GM19468 (cell line): ENCODE data around the gene ZCCHC13.
"Not testable (repeated sequence)": the region's sequence is repeated elsewhere in the genome, so short reads cannot be mapped to it uniquely, and the experiment has no call there.

Experiments used
- ATAC-seq: cut with Tn5 transposase; IDR thresholded peaks from one replicate; pipeline ENCODE4 v1.9.1; 2021; ENCODE audit warnings: mild to moderate bottlenecking, moderate library complexity, moderate number of reproducible peaks; ENCODE audit not compliant: unreplicated experiment; ENCODE audit errors: extremely low read depth

The ZCCHC13 gene

DNA sequence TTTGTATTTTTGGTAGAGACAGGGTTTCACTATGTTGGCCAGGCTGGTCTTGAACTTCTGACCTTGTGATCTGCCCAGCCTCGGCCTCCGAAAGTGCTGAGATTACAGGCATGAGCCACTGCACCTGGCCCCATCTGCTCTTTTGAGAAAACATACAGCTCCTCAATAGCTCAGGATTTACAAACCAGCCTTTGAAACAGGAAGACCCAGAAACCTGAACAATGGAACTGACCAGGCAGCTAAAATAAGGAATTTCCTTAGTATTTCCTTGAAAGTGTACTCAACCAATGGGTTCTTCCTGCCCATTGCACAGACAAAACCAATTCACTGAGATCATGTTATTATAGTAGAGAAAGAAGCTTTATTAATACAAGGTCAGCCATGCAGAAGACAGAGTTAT lies 15.3 kb downstream of the ZCCHC13 start:
- not testable (repeated sequence) for ATAC-seq

DNA sequence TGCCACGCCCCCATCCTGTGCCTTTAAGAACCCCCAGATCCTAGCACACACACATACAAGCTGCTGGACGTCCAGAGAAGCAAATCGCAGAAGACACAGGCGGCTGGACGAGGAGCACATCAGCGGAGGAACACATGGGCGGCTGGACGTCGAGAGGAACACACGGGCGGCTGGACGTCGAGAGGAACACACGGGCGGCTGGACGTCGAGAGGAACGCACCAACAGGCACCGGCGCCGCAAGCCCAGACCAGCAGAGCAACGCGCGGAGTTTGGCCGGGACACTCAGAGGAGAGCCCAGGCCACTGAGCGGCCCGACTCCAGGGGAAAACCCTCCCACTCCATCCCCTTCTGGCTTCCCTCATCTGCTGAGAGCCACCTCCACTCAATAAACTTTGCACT lies 17.2 kb downstream of the ZCCHC13 start:
- ATAC-seq, result no peak

DNA sequence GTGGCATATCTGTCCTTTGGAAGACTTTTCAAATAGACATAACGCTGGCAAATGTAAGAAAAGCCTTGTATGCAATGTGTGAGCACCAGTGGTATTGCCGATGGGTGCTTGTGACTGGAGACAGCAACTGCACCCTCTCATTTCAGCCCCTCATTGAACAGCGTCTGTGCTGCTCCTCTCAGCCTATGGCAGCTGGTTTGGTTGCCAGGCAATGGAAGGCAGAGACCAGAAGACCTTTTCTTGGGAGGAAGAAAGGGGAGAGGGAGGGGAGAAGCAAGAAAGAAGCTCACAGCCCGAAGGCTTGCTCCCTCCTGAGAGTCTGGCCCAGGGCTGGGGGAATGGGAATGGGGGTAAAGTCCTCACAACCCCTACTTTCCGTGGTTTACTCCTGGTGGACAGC lies 20.2 kb downstream of the ZCCHC13 start:
- no peak for ATAC-seq

DNA sequence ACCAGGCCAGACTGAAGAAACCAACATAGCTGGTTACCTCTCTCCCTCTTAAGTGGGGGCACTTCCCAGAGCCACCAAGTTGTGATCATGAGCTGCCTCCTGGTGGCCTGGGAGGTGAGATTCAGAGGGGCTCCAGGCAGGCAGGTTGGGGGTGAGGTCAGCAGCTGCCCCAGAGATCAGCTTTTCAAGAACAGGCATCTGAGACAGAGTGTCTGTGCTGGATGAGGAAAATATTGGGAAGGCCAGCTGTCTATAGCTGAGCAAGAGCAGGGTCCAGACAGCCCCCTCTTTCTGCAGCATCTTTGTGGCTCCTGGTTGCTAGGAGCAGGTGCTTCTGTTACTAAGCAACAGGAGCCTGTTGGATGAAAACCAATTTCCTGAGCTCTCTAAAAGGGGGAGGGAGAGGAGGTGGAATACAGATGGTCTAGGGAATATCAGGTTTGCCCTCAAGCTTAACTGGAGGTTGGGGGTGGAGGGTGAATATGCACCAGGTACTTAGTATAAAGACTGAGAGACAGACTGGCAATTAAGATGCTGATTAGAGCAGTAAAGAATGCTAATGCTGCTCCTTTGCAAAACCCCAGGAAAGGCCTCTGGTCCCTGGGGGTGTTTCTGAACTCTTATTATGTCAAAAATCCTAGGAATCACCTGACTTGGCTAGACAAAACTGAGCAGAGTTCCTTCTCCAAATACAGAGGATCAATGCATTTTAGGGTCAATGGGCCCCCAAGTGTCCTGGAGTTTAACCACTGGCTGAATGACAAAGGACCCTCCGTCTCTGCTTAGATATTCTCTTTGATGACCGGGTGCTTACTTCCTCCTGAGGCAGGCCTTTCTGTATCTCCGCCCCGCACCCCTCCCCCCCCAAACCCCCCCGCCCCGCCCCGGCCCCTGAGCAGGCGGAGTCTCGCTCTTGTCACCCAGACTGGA lies 21.4 kb downstream of the ZCCHC13 start:
- no peak for ATAC-seq

DNA sequence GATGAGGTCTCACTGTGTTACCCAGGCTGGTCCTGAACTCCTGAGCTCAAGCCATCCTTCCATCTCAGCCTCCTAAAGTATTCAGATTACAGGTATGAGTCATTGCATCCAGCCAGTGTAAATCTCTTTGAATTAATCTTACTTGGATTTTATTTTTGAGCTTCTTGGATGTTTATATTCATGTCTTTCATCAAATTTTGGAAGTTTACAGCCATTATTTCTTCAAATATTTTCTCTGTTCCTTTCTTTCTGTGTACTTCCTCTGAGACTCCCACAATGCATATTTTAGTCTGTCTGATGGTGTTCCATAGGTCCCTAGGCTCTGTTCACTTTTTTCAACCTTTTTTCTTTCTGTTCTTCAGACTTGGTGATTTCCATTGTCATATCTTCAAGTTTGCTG lies 34.9 kb downstream of the ZCCHC13 start:
- ATAC-seq, result no peak

DNA sequence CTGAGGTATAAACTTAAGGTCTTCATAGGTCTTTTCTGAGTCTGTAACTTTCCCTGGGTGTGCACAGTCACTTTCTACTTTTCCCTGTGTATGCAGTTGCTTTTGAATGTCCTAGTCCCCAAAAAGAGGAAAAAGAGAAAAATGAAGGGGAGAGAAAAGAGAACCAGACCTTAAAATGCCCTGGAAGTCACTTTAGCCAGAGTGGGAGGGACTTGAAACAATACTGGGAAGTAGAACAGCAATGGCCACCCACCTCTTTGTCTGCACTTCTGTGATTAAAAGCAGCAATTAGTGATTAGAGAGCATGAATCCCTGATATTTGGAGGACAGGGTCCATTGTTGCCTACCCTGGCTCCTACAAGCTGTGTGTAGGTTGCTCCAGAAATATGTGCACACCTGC lies 36.1 kb downstream of the ZCCHC13 start:
- no peak for ATAC-seq

DNA sequence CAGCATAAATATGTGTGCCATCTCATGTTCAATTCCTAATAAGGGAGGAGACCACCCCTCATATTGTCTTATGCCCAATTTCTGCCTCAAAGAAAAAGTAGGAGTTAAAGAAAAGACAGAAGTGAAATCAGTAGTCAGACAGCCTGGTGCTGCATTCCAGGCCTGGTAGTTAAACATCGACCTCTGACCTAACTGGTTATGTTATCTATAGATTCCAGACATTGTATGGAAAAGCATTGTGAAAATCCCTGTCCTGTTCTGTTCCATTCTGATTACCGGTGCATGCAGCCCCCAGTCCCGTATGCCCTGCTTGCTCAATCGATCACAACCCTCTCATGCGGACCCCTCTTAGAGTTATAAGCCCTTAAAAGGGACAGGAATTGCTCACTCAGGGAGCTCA lies 38.2 kb downstream of the ZCCHC13 start:
- not testable (repeated sequence) for ATAC-seq

DNA sequence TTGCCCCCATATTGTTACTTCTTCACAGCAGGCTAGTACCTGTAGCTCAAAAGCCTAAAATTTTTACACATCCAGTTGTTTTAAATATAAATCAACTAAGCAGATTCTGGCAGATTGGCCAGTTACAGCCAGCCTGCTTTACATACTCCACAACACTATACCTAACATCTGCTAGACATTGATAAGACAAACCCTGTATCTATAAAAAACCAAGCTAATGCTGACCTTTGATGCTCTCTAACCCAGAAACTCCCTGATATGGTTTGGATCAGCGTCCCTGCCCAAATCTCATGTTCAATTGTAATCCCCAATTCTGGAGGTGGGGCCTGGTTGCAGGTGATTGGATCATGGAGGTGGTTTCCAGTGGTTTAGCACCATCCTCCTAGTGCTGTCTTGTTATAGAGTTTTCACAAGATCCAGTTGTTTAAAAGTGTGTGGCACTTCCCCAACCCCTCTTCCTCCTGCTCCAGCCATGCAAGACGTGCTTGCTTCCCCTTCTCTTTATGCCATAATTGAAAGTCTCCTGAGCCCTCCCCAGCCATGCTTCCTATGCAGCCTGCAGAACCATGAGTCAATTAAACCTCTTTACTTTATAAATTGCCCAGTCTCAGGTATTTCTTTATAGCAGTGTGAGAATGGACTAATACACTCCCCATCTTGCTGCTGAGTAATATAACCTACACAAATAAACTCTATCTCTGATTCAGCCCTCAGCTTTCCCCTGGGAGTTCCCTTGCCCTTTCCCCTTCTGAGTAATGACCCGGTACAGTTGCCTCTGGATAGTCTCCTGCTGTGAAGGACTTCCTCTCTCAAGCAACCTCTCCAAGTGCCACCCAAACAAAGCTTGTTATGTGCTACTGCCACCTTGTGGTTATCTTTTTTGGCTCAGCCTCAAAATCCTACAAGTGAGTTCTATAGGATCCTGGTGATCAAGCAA lies 39.6 kb downstream of the ZCCHC13 start:
- no peak for ATAC-seq

DNA sequence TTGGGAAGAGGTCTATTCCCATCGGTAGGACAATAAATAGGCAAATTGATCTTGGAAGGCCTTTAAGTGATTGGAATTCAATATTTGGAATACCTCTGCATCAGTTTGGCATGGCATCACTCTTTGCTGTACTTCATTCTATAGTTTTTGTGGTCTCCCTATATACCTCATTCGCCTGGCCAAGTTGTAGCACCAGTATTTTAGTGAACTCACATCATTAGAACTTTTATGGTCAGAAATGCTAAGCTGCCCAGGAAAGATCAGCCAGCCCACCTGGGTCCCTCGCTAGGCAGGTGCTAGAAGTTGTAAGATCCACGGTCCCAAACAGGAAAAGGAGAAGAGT lies 40.3 kb downstream of the ZCCHC13 start:
- no peak for ATAC-seq

DNA sequence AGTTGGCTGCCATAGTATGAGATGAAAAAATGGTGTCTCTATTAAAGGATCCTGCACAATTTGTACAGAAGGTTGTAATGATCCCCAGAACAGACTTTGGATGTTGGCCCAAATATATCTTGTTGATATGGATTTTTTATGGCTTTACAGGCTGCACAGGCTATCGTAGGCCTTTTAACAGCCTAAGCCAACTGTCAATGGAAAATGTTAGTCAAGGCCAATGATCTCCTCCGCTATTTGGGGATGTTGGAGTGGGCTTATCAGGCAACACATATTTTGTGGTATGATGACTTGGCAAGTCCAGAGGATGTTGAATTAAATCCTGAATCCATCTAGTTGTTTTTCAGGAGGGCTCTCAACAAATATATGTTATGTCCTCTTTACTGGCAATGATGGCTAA lies 42.1 kb downstream of the ZCCHC13 start:
- no peak for ATAC-seq

DNA sequence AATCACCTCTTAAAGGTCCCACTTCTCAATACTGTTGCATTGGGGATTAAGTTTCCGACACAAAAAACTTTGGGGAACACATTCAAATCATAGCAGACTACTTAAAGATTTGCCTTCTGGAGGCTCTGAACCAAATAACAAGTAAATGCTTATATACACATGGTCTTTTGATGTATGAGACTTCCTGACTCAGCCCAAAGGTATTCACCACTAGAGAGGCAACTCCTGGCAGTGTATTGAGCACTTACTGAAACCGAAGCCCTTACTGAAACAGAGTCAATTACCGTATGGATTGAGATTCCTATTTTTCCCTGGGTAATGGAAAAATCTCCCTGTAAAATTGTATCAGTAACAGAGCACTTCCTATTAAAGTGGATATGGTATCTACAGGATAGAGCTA lies 45.4 kb downstream of the ZCCHC13 start:
- no peak for ATAC-seq

DNA sequence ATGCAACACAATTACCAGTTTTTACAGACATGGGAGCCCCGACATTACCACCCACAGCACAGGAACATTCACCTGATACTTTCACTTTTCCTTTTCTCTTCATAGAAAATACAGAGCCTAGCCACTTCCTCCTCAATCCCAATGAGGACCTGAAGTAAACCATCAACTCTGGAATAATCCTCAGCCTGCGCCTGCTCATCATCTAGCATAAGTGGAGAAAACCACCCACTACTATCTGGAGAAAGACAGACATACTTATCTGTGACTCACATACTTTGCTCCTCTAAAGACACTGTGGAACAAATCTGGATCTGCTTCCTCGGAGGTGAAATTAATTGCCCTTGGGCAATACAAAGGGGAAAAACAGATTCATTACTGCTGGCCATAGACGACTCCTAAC lies 47.8 kb downstream of the ZCCHC13 start:
- no peak for ATAC-seq

DNA sequence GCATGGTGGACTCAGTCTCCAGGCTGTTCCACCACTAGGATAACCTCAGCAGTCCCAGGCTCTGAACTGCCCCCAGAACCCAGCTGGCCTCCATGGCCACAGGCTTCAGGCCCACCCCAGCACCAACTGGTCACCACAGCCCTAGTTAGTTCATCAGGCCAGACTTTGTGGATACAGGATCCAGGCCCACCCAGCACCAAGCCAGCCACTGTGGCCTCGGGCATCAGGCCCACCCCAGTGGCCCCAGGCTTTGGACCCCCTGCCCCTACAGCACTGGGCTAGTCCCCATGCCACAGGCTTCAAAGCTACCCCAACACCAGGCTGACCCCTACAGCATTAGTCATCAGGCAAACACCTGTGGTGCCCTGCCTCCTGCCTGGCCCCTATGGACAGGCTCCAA lies 50.0 kb downstream of the ZCCHC13 start:
- no peak for ATAC-seq
